ENCODE measurements around the gene KMT2C. TPM values are rescaled to one million over a fixed set of nuclear protein-coding genes. Genes with fewer than 3 reads are reported as not detected.

The KMT2C gene
- total RNA-seq, 1 donor, result 34.3 TPM

- DNase-seq (ENCODE audit: low read depth), result peak; percentile 33
- H3K4me3 ChIP-seq (ENCODE audit: low read depth, low read length), result no peak overlapping the region
- TF ChIP-seq CTCF (IDR thresholded peaks at IDR 0.05; ENCODE audit: insufficient read depth, low read length), result no peak
Observed at GRCh38 chr7:152338561-152338960, 97.2 kb downstream of the KMT2C start.

- TF ChIP-seq CTCF (IDR thresholded peaks at IDR 0.05; ENCODE audit: insufficient read depth, low read length), result peak; percentile 55
- peak; percentile 70 for DNase-seq (ENCODE audit: low read depth)
Observed at GRCh38 chr7:152336754-152337368, 98.9 kb downstream of the KMT2C start.

GRCh38 chr7:152335900-152336571 is 99.8 kb downstream of the KMT2C start:
- H3K4me3 ChIP-seq (ENCODE audit: low read depth, low read length), result peak overlapping the region; percentile 49
- peak; percentile 32 for DNase-seq (ENCODE audit: low read depth)
- no peak for TF ChIP-seq CTCF (IDR thresholded peaks at IDR 0.05; ENCODE audit: insufficient read depth, low read length)

More at GRCh38 chr7:152336754-152337368, 98.9 kb downstream of the KMT2C start:
- no peak overlapping the region for H3K4me3 ChIP-seq (ENCODE audit: low read depth, low read length)

GRCh38 chr7:152333134-152333533 is 102.7 kb downstream of the KMT2C start:
- DNase-seq (ENCODE audit: low read depth), result no peak
- no peak for TF ChIP-seq CTCF (IDR thresholded peaks at IDR 0.05; ENCODE audit: insufficient read depth, low read length)

GRCh38 chr7:152330827-152331226 is 105.0 kb downstream of the KMT2C start:
- no peak overlapping the region for H3K4me3 ChIP-seq (ENCODE audit: low read depth, low read length)
- no peak for TF ChIP-seq CTCF (IDR thresholded peaks at IDR 0.05; ENCODE audit: insufficient read depth, low read length)
- DNase-seq (ENCODE audit: low read depth), result peak; percentile 23

More at GRCh38 chr7:152333134-152333533, 102.7 kb downstream of the KMT2C start:
- H3K4me3 ChIP-seq (ENCODE audit: low read depth, low read length), result no peak overlapping the region

- no peak for TF ChIP-seq CTCF (IDR thresholded peaks at IDR 0.05; ENCODE audit: insufficient read depth, low read length)
- no peak overlapping the region for H3K4me3 ChIP-seq (ENCODE audit: low read depth, low read length)
- no peak for DNase-seq (ENCODE audit: low read depth)
Observed at GRCh38 chr7:152329469-152329868, 106.3 kb downstream of the KMT2C start.

Measured in fibroblast of the aortic adventitia (primary cell).